NCI-H446 (cell line): Measurements from ENCODE around the gene MAPK14.

Experiments used
- DNase-seq, 2 experiments: peaks; one replicate each; lab custom pipeline; 2025; lab: John Stamatoyannopoulos, UW

The MAPK14 gene

GRCh38 chr6:36035225-36035624 lies 7.6 kb downstream of the MAPK14 start:
- DNase-seq: peak in 1 of 2 experiments; percentile 16

- no peak for DNase-seq
Measured at GRCh38 chr6:36038120-36038876, 10.7 kb downstream of the MAPK14 start.

- DNase-seq: no peak
Measured at GRCh38 chr6:36039112-36039511, 11.5 kb downstream of the MAPK14 start.

- no peak for DNase-seq
Measured at GRCh38 chr6:36040958-36041357, 13.3 kb downstream of the MAPK14 start.

- DNase-seq: no peak
Measured at GRCh38 chr6:36042618-36043260, 15.1 kb downstream of the MAPK14 start.

GRCh38 chr6:36049582-36049981 lies 22.0 kb downstream of the MAPK14 start:
- no peak for DNase-seq

- no peak for DNase-seq
Measured at GRCh38 chr6:36050305-36050704, 22.7 kb downstream of the MAPK14 start.

- no peak for DNase-seq
Measured at GRCh38 chr6:36050947-36051710, 23.5 kb downstream of the MAPK14 start.

- DNase-seq: no peak
Measured at GRCh38 chr6:36052097-36052496, 24.5 kb downstream of the MAPK14 start.

GRCh38 chr6:36053878-36054277 lies 26.3 kb downstream of the MAPK14 start:
- no peak for DNase-seq

- no peak for DNase-seq
Measured at GRCh38 chr6:36054415-36054814, 26.8 kb downstream of the MAPK14 start.

- no peak for DNase-seq
Measured at GRCh38 chr6:36054956-36055355, 27.3 kb downstream of the MAPK14 start.

GRCh38 chr6:36056178-36056577 lies 28.6 kb downstream of the MAPK14 start:
- DNase-seq: no peak

GRCh38 chr6:36061236-36061635 lies 33.6 kb downstream of the MAPK14 start:
- DNase-seq: no peak

GRCh38 chr6:36062247-36062646 lies 34.6 kb downstream of the MAPK14 start:
- DNase-seq: no peak

GRCh38 chr6:36063318-36064060 lies 35.9 kb downstream of the MAPK14 start:
- DNase-seq: no peak

GRCh38 chr6:36064770-36065396 lies 37.3 kb downstream of the MAPK14 start:
- no peak for DNase-seq

- DNase-seq: no peak
Measured at GRCh38 chr6:36065916-36066315, 38.3 kb downstream of the MAPK14 start.

GRCh38 chr6:36066817-36067216 lies 39.2 kb downstream of the MAPK14 start:
- no peak for DNase-seq

GRCh38 chr6:36067374-36068011 lies 39.9 kb downstream of the MAPK14 start:
- no peak for DNase-seq

GRCh38 chr6:36068012-36068392 lies 40.4 kb downstream of the MAPK14 start:
- no peak for DNase-seq
